Measurements from ENCODE around the gene NDUFA8.

Gene NDUFA8

GRCh38 chr9:122126331-122127261 lies 33.0 kb downstream of the NDUFA8 start:
- peak; percentile 15 to 39 for DNase-seq
- TF ChIP-seq GATA1 (IDR thresholded peaks at IDR 0.05; ENCODE audit: low read depth, low read length) (no peak), POLR2A (IDR thresholded peaks at IDR 0.05; ENCODE audit: low read length) (no peak)

GRCh38 chr9:122125509-122126330 lies 33.9 kb downstream of the NDUFA8 start:
- TF ChIP-seq GATA1 (IDR thresholded peaks at IDR 0.05; ENCODE audit: low read depth, low read length) (no peak), POLR2A (IDR thresholded peaks at IDR 0.05; ENCODE audit: low read length) (no peak)
- DNase-seq: peak in 1 of 2 experiments; percentile 43

- TF ChIP-seq POLR2A (IDR thresholded peaks at IDR 0.05; ENCODE audit: low read length) (no peak), GATA1 (IDR thresholded peaks at IDR 0.05; ENCODE audit: low read depth, low read length) (no peak)
- DNase-seq: peak; percentile 76 to 91
Measured at GRCh38 chr9:122125158-122125508, 34.4 kb downstream of the NDUFA8 start.

- TF ChIP-seq POLR2A (IDR thresholded peaks at IDR 0.05; ENCODE audit: low read length): no peak
- TF ChIP-seq GATA1 (IDR thresholded peaks at IDR 0.05; ENCODE audit: low read depth, low read length): no peak
Measured at GRCh38 chr9:122124528-122124927, 35.1 kb downstream of the NDUFA8 start.

GRCh38 chr9:122124048-122124447 lies 35.5 kb downstream of the NDUFA8 start:
- no peak for TF ChIP-seq POLR2A (IDR thresholded peaks at IDR 0.05; ENCODE audit: low read length)
- TF ChIP-seq GATA1 (IDR thresholded peaks at IDR 0.05; ENCODE audit: low read depth, low read length): no peak
- no peak for DNase-seq

More at GRCh38 chr9:122124528-122124927, 35.1 kb downstream of the NDUFA8 start:
- no peak for DNase-seq

GRCh38 chr9:122122903-122123632 lies 36.5 kb downstream of the NDUFA8 start:
- TF ChIP-seq GATA1 (IDR thresholded peaks at IDR 0.05; ENCODE audit: low read depth, low read length): no peak
- TF ChIP-seq POLR2A (IDR thresholded peaks at IDR 0.05; ENCODE audit: low read length): no peak
- DNase-seq: peak; percentile 79 to 89

- TF ChIP-seq POLR2A (IDR thresholded peaks at IDR 0.05; ENCODE audit: low read length) (no peak), GATA1 (IDR thresholded peaks at IDR 0.05; ENCODE audit: low read depth, low read length) (no peak)
- no peak for DNase-seq
Measured at GRCh38 chr9:122122468-122122867, 37.1 kb downstream of the NDUFA8 start.

- TF ChIP-seq POLR2A (IDR thresholded peaks at IDR 0.05; ENCODE audit: low read length) (no peak), GATA1 (IDR thresholded peaks at IDR 0.05; ENCODE audit: low read depth, low read length) (no peak)
- DNase-seq: no peak
Measured at GRCh38 chr9:122121931-122122330, 37.6 kb downstream of the NDUFA8 start.

GRCh38 chr9:122121391-122121790 lies 38.2 kb downstream of the NDUFA8 start:
- TF ChIP-seq POLR2A (IDR thresholded peaks at IDR 0.05; ENCODE audit: low read length) (no peak), GATA1 (IDR thresholded peaks at IDR 0.05; ENCODE audit: low read depth, low read length) (no peak)
- DNase-seq: no peak

- DNase-seq: no peak
Measured at GRCh38 chr9:122120316-122121071, 39.1 kb downstream of the NDUFA8 start.

GRCh38 chr9:122119721-122120120 lies 39.9 kb downstream of the NDUFA8 start:
- no peak for DNase-seq
- TF ChIP-seq GATA1 (IDR thresholded peaks at IDR 0.05; ENCODE audit: low read depth, low read length): no peak
- no peak for TF ChIP-seq POLR2A (IDR thresholded peaks at IDR 0.05; ENCODE audit: low read length)

More at GRCh38 chr9:122120316-122121071, 39.1 kb downstream of the NDUFA8 start:
- TF ChIP-seq GATA1 (IDR thresholded peaks at IDR 0.05; ENCODE audit: low read depth, low read length) (no peak), POLR2A (IDR thresholded peaks at IDR 0.05; ENCODE audit: low read length) (no peak)

GRCh38 chr9:122119166-122119521 lies 40.4 kb downstream of the NDUFA8 start:
- TF ChIP-seq POLR2A (IDR thresholded peaks at IDR 0.05; ENCODE audit: low read length): no peak
- no peak for TF ChIP-seq GATA1 (IDR thresholded peaks at IDR 0.05; ENCODE audit: low read depth, low read length)

More at GRCh38 chr9:122119166-122119521, 40.4 kb downstream of the NDUFA8 start:
- DNase-seq: no peak
